HepG2 (cell line): Measurements from ENCODE around the gene RASAL3. TPM values are rescaled to one million over a fixed set of nuclear protein-coding genes. Genes with fewer than 3 reads are reported as not detected.

Experiments used
- ATAC-seq: fragments of 200-7000 bp; cut with Tn5 transposase; 3 replicates; pipeline ENCODE4 v1.9.1; 2020; ENCODE audit warnings: mild to moderate bottlenecking, moderate library complexity
- BruUV-seq: library from RNA; stranded (reverse); fragments of 400-500 nt; replicated peaks from 2 replicates; lab custom pipeline; 2021; lab: Mats Ljungman, UMichigan
- CTCF ChIA-PET: fragments of 300-600 bp; formaldehyde crosslinking; extraction: SDS; loops from one replicate; lab custom pipeline; 2021; ENCODE audit warnings: low total read pairs, inconsistent platforms, low intra/inter-chr PET ratio; lab: Yijun Ruan, JAX
- POLR2A ChIA-PET: fragments of 350-600 bp; sonication (Branson Sonifier 250); formaldehyde crosslinking; loops from one replicate; lab custom pipeline; 2020; ENCODE audit warnings: antibody characterized with exemption, inconsistent platforms; lab: Yijun Ruan, JAX
- DNase-seq: peaks from one replicate; pipeline ENCODE4 v3.0.0-alpha.2; 2015; ENCODE audit warnings: low spot score
- FAIRE-seq: peaks from 3 replicates; lab custom pipeline; 2011; peaks lifted over from hg19 to GRCh38; lab: Jason Lieb, UNC
- H2AFZ ChIP-seq: one replicate; pipeline ENCODE4 v1.6.1; 2011; ENCODE audit warnings: low read length, inconsistent platforms
- H3K27ac ChIP-seq: fragments of 300-600 bp; 3 replicates; pipeline ENCODE4 v1.8.0; 2011; ENCODE audit warnings: mixed run types, mild to moderate bottlenecking, mixed read lengths, low read length, inconsistent platforms; ENCODE audit not compliant: insufficient read depth; ENCODE audit errors: extremely low read length
- H3K27me3 ChIP-seq, 2 experiments: fragments of 200-600 bp in 1 of 2; 2 replicates in 1 of 2; 3 replicates in 1 of 2; pipeline versions ENCODE4 v1.6.0 to v1.8.0; 2011; ENCODE audit warnings: low read length in 2 of 2, mild to moderate bottlenecking in 2 of 2, moderate library complexity in 2 of 2, inconsistent platforms in 1 of 2; ENCODE audit not compliant: insufficient read depth in 2 of 2, control insufficient read depth in 1 of 2
- H3K36me3 ChIP-seq, 2 experiments: fragments of 200-600 bp in 1 of 2; replicated peaks in 1 of 2; 2 replicates in 1 of 2; 3 replicates in 1 of 2; pipeline versions ENCODE4 v1.5.1 to v1.8.0; 2011; ENCODE audit warnings: low read length in 2 of 2, inconsistent platforms in 1 of 2; ENCODE audit not compliant: insufficient read depth in 2 of 2, control insufficient read depth in 1 of 2
- H3K4me1 ChIP-seq: 2 replicates; pipeline ENCODE4 v1.5.1; 2012; ENCODE audit warnings: low read length, inconsistent platforms; ENCODE audit not compliant: insufficient read depth
- H3K4me2 ChIP-seq: 2 replicates; pipeline ENCODE4 v1.6.0; 2011; ENCODE audit warnings: low read depth, low read length, inconsistent platforms
- H3K4me3 ChIP-seq, 3 experiments: fragments of 200-600 bp in 1 of 3; sonication (generic), shearing (Covaris generic) in 1 of 3; replicated peaks in 1 of 3; 2 replicates each; pipeline ENCODE4 v1.5.1; 2011 to 2016; ENCODE audit warnings: low read length in 3 of 3, inconsistent platforms in 2 of 3, low read depth in 2 of 3, mild to moderate bottlenecking in 2 of 3, control low read depth in 1 of 3, mixed read lengths in 1 of 3; ENCODE audit not compliant: insufficient read depth in 1 of 3
- H3K79me2 ChIP-seq: one replicate; pipeline ENCODE4 v1.6.1; 2011; ENCODE audit warnings: low read length, inconsistent platforms; ENCODE audit not compliant: insufficient read depth
- H3K9ac ChIP-seq: 2 replicates; pipeline ENCODE4 v1.6.0; 2011; ENCODE audit warnings: mild to moderate bottlenecking, low read depth, low read length, inconsistent platforms; ENCODE audit not compliant: insufficient read depth
- H3K9me3 ChIP-seq: 2 replicates; pipeline ENCODE4 v1.5.1; 2012; ENCODE audit warnings: mild to moderate bottlenecking, low read length
- H4K20me1 ChIP-seq: 2 replicates; pipeline ENCODE4 v1.6.0; 2011; ENCODE audit warnings: inconsistent platforms, mild to moderate bottlenecking, low read length, moderate library complexity; ENCODE audit not compliant: insufficient read depth
- ATF1 ChIP-seq: IDR thresholded peaks from 2 replicates; pipeline ENCODE4 v1.6.1; 2016; ENCODE audit warnings: mild to moderate bottlenecking, control low read depth
- DMTF1 ChIP-seq: sonication (generic); formaldehyde crosslinking; IDR thresholded peaks from 2 replicates; pipeline ENCODE4 v1.4.0; 2020; ENCODE audit warnings: mild to moderate bottlenecking, missing genetic modification reagents
- FOXK2 ChIP-seq: fragments of 450-650 bp; IDR thresholded peaks from 2 replicates; pipeline ENCODE4 v1.6.1; 2016
- GMEB2 ChIP-seq: IDR thresholded peaks from 2 replicates; pipeline ENCODE4 v1.6.1; 2016; ENCODE audit warnings: missing biosample characterization, missing genetic modification reagents, low read depth
- HDAC2 ChIP-seq: sonication (generic); formaldehyde crosslinking; IDR thresholded peaks from 2 replicates; pipeline ENCODE4 v1.4.0; 2020; ENCODE audit warnings: missing genetic modification reagents
- HNRNPLL ChIP-seq: fragments of 200-400 bp; formaldehyde crosslinking; IDR thresholded peaks from 2 replicates; pipeline ENCODE4 v1.6.1; 2017; ENCODE audit warnings: mild to moderate bottlenecking, low read depth, low read length; ENCODE audit not compliant: poor library complexity, severe bottlenecking
- JUND ChIP-seq: sonication (generic); formaldehyde crosslinking; IDR thresholded peaks from 2 replicates; pipeline ENCODE4 v1.8.0; 2022; ENCODE audit warnings: mild to moderate bottlenecking, missing genetic modification reagents
- MTA1 ChIP-seq: sonication (generic); formaldehyde crosslinking; IDR thresholded peaks from 2 replicates; pipeline ENCODE4 v1.4.0; 2020; ENCODE audit warnings: missing genetic modification reagents, mild to moderate bottlenecking, borderline replicate concordance
- MYNN ChIP-seq: sonication (generic); formaldehyde crosslinking; IDR thresholded peaks from 2 replicates; pipeline ENCODE4 v1.4.0; 2020; ENCODE audit warnings: mild to moderate bottlenecking, low read depth, missing genetic modification reagents
- NONO ChIP-seq, 2 experiments: fragments of 450-650 bp in 1 of 2; sonication (generic) in 1 of 2; formaldehyde crosslinking in 1 of 2; IDR thresholded peaks in 1 of 2; conservative IDR thresholded peaks in 1 of 2; 2 replicates each; pipeline versions ENCODE4 v1.6.1 to v1.8.0; 2017 to 2022; ENCODE audit warnings: mild to moderate bottlenecking in 1 of 2, missing genetic modification reagents in 1 of 2, moderate library complexity in 1 of 2
- RBAK ChIP-seq: sonication (generic); formaldehyde crosslinking; IDR thresholded peaks from 2 replicates; pipeline ENCODE4 v1.5.1; 2020; ENCODE audit warnings: mild to moderate bottlenecking, missing genetic modification reagents
- SP2 ChIP-seq: sonication (generic); formaldehyde crosslinking; IDR thresholded peaks from 2 replicates; pipeline ENCODE4 v1.5.1; 2020; ENCODE audit warnings: mild to moderate bottlenecking, missing genetic modification reagents
- XRCC5 ChIP-seq: fragments of 200-400 bp; formaldehyde crosslinking; optimal IDR thresholded peaks from 2 replicates; pipeline ENCODE3; 2017; ENCODE audit warnings: mild to moderate bottlenecking, low read length
- ZBTB21 ChIP-seq: sonication (generic); formaldehyde crosslinking; IDR thresholded peaks from 2 replicates; pipeline ENCODE4 v1.4.0; 2020; ENCODE audit warnings: missing genetic modification reagents
- ZNF549 ChIP-seq: sonication (generic); formaldehyde crosslinking; IDR thresholded peaks from 2 replicates; pipeline ENCODE4 v1.5.0; 2020; ENCODE audit warnings: missing genetic modification reagents
- ZNF770 ChIP-seq: sonication (generic); formaldehyde crosslinking; IDR thresholded peaks from 2 replicates; pipeline ENCODE4 v1.5.0; 2020; ENCODE audit warnings: mild to moderate bottlenecking, missing genetic modification reagents
- WGBS: methylation state at CpG from one replicate; pipeline ENCODE4 v1.1.6; 2017; ENCODE audit warnings: low lambda C conversion rate; 5-methylcytosine and 5-hydroxymethylcytosine counted together
- in situ Hi-C: cut with HindIII; loops from 2 replicates; pipeline ENCODE4 v1.10.0; 2017; ENCODE audit warnings: low pct_unique_long_range_greater_than_20kb; ENCODE audit not compliant: extremely low pct_ligation_motif_present
- intact Hi-C: fragments of 100-400 bp; cut with micrococcal nuclease; formaldehyde crosslinking; loops from one replicate; pipeline ENCODE4 v1.10.0; 2022; ENCODE audit not compliant: unreplicated experiment
- polyA plus RNA-seq, 8 experiments: library from polyadenylated mRNA; depleted of rRNA in 3 of 8; stranded (reverse) in 7 of 8; unstranded in 1 of 8; fragments of >200 nt; fragmentation: Illumina TruSeq in 4 of 8; extraction: Trizol in 4 of 8; gene quantifications; 2 replicates each; pipeline versions ENCODE4 v1.2.1 to v1.2.3, GENCODE V29; 2011 to 2016; ENCODE audit warnings: low read depth in 4 of 8, missing spikeins in 1 of 8, mixed read lengths in 1 of 8; ENCODE audit not compliant: insufficient read depth in 1 of 8
- total RNA-seq, 5 experiments: library from RNA; depleted of rRNA; stranded (reverse); fragments of >200 nt; fragmentation: Illumina TruSeq; extraction: Trizol; gene quantifications; 2 replicates each; pipeline ENCODE4 v1.2.3, GENCODE V29; 2016; ENCODE audit warnings: low read depth in 1 of 5

RASAL3 gene
- total and polyA plus RNA-seq, 2 of the 13 experiments (the other 11 are each of a cell fraction or from before 2014, with no cell fraction given): not detected

- TF ChIP-seq GMEB2 (CRISPR knock-in tag): no peak
- TF ChIP-seq MTA1: no peak
- TF ChIP-seq ZBTB21 (CRISPR knock-in tag): no peak
- TF ChIP-seq, all 625 proteins: peak for 0
Measured at GRCh38 chr19:15502264-15502663, 37.9 kb upstream of the RASAL3 start (continued).

- H3K79me2 ChIP-seq: no peaks in the 10 kb centered on the region
- no peak overlapping the region for H3K4me3 ChIP-seq
- CTCF ChIA-PET: no interaction called here
Measured at GRCh38 chr19:15501596-15501995, 37.3 kb upstream of the RASAL3 start.

More at GRCh38 chr19:15501596-15501995, 37.3 kb upstream of the RASAL3 start:
- H3K9me3 ChIP-seq: no peaks in the 10 kb centered on the region
- TF ChIP-seq XRCC5 (no peak), RBAK (CRISPR knock-in tag) (no peak), DMTF1 (no peak), HNRNPLL (no peak), JUND (CRISPR knock-in tag) (no peak), ZNF770 (CRISPR knock-in tag) (no peak), FOXK2 (no peak), ATF1 (CRISPR knock-in tag) (no peak), MYNN (CRISPR knock-in tag) (no peak), NONO (IDR thresholded peaks at IDR 0.05) (no peak), NONO (CRISPR knock-in tag; conservative IDR thresholded peaks at IDR 0.05) (no peak), SP2 (CRISPR knock-in tag) (no peak), HDAC2 (CRISPR knock-in tag) (no peak), ZNF549 (CRISPR knock-in tag) (no peak)
- TF ChIP-seq, all 625 proteins: peak for 0
- Histone ChIP-seq H3K9ac (no peak overlapping the region), H3K27me3 (peaks cover 3 to 9% of the 10 kb centered on the region in 2 experiments; a peak in 3 of 5 replicates), H2AFZ (no peak overlapping the region), H3K27ac (no peak overlapping the region), H3K36me3 (no peaks in the 10 kb centered on the region), H3K4me1 (peaks cover 14% of the 10 kb centered on the region), H3K4me2 (no peak overlapping the region), H4K20me1 (no peaks in the 10 kb centered on the region)
- in situ Hi-C loops (no loop called here), intact Hi-C loops (no loop called here)
- FAIRE-seq: no peak
- BruUV-seq: no TSS peak
- ATAC-seq: no peak
- POLR2A ChIA-PET: no interaction called here
- no peak for DNase-seq
- WGBS: 74% methylated on average over 1 of the region's 1 CpG
